A549 (cell line): Measurements from ENCODE around the gene SYT1. TPM values are rescaled to one million over a fixed set of nuclear protein-coding genes. Genes with fewer than 3 reads are reported as not detected.

Experiments
- ATAC-seq, 2 experiments: fragments of 200-7000 bp in 1 of 2; fragments of >200 bp in 1 of 2; cut with Nextera tagmentation in 1 of 2; cut with Tn5 transposase in 1 of 2; 3 replicates each; pipeline versions ENCODE4 v1.8.0 to v1.9.1; 2018 to 2020; ENCODE audit warnings: mild to moderate bottlenecking in 1 of 2, moderate library complexity in 1 of 2
- CTCF ChIA-PET: fragments of 300-600 bp; sonication (Branson Sonifier 250); formaldehyde crosslinking; extraction: SDS; loops from one replicate; lab custom pipeline; 2021; ENCODE audit warnings: antibody characterized with exemption, inconsistent platforms; lab: Yijun Ruan, JAX
- POLR2A ChIA-PET: fragments of 350-600 bp; formaldehyde crosslinking; extraction: SDS; loops from one replicate; lab custom pipeline; 2021; ENCODE audit warnings: antibody characterized with exemption, inconsistent platforms; lab: Yijun Ruan, JAX
- DNase-seq, 2 experiments: peaks; one replicate each; pipeline versions ENCODE4 v3.0.0 to v3.0.0-alpha.2; 2011 to 2016; ENCODE audit warnings: low read depth in 1 of 2, low spot score in 1 of 2
- FAIRE-seq: peaks from 2 replicates; lab custom pipeline; 2011; peaks lifted over from hg19 to GRCh38; lab: Jason Lieb, UNC
- H3K27ac ChIP-seq, 2 experiments: fragments of >200 bp; sonication (Bioruptor Twin); formaldehyde crosslinking; 3 replicates each; pipeline ENCODE4 v1.5.1; 2016 to 2017
- H3K4me1 ChIP-seq: fragments of >200 bp; sonication (Bioruptor Twin); formaldehyde crosslinking; 3 replicates; pipeline ENCODE4 v1.6.1; 2016
- H3K4me2 ChIP-seq: fragments of >200 bp; sonication (Bioruptor Twin); formaldehyde crosslinking; 3 replicates; pipeline ENCODE4 v1.6.1; 2016
- H3K4me3 ChIP-seq: fragments of >200 bp; sonication (Bioruptor Twin); formaldehyde crosslinking; 3 replicates; pipeline ENCODE4 v1.5.1; 2016
- H3K9me3 ChIP-seq: fragments of >200 bp; sonication (Bioruptor Twin); formaldehyde crosslinking; 3 replicates; pipeline ENCODE4 v1.6.1; 2016
- BCL3 ChIP-seq: fragments of >200 bp; sonication (Bioruptor Twin); formaldehyde crosslinking; IDR thresholded peaks from 3 replicates; pipeline ENCODE4 v1.6.1; 2016
- CBX8 ChIP-seq: fragments of 200-600 bp; sonication (generic); IDR thresholded peaks from 2 replicates; pipeline ENCODE4 v1.6.1; 2016
- CHD2 ChIP-seq: fragments of 150-350 bp; IDR thresholded peaks from 2 replicates; pipeline ENCODE4 v1.6.1; 2014; ENCODE audit warnings: low read length; ENCODE audit not compliant: partially characterized antibody
- CTCF ChIP-seq: fragments of >200 bp; sonication (Bioruptor Twin); formaldehyde crosslinking; IDR thresholded peaks from 3 replicates; pipeline ENCODE4 v1.5.1; 2016
- EHF ChIP-seq: fragments of 250-450 bp; sonication (Bioruptor Pico); IDR thresholded peaks from 2 replicates; pipeline ENCODE4 v1.5.0; 2020; ENCODE audit warnings: mild to moderate bottlenecking
- EHMT2 ChIP-seq: fragments of 200-600 bp; sonication (generic); IDR thresholded peaks from 2 replicates; pipeline ENCODE4 v1.6.1; 2016; ENCODE audit warnings: antibody characterized with exemption, low read depth, mild to moderate bottlenecking, moderate library complexity
- FOSB ChIP-seq: fragments of 250-450 bp; sonication (Bioruptor Pico); IDR thresholded peaks from 2 replicates; pipeline ENCODE4 v1.5.0; 2020; ENCODE audit warnings: mild to moderate bottlenecking, moderate library complexity
- HOXA7 ChIP-seq: fragments of 250-450 bp; sonication (Bioruptor Pico); IDR thresholded peaks from 2 replicates; pipeline ENCODE4 v1.5.0; 2020; ENCODE audit warnings: mild to moderate bottlenecking, moderate library complexity
- KDM5A ChIP-seq: fragments of 200-600 bp; sonication (generic); IDR thresholded peaks from 2 replicates; pipeline ENCODE4 v1.6.1; 2016; ENCODE audit warnings: antibody characterized with exemption, mild to moderate bottlenecking
- PBX3 ChIP-seq: IDR thresholded peaks from 2 replicates; pipeline ENCODE4 v1.6.1; 2012
- PHF8 ChIP-seq: fragments of 200-600 bp; sonication (generic); IDR thresholded peaks from 2 replicates; pipeline ENCODE4 v1.6.1; 2016; ENCODE audit warnings: low read depth, mild to moderate bottlenecking, antibody characterized with exemption, moderate library complexity, borderline replicate concordance
- POLR2A ChIP-seq: IDR thresholded peaks from 2 replicates; pipeline ENCODE4 v1.6.1; 2012; ENCODE audit warnings: mild to moderate bottlenecking, low read length
- RAD21 ChIP-seq, 2 experiments: fragments of >200 bp in 1 of 2; sonication (Bioruptor Twin) in 1 of 2; formaldehyde crosslinking in 1 of 2; IDR thresholded peaks in 1 of 2; conservative IDR thresholded peaks in 1 of 2; 2 replicates in 1 of 2; 3 replicates in 1 of 2; pipeline ENCODE4 v1.6.1; 2012 to 2018; ENCODE audit warnings: inconsistent platforms in 1 of 2
- SMC3 ChIP-seq: fragments of >200 bp; sonication (Bioruptor Twin); formaldehyde crosslinking; IDR thresholded peaks from 3 replicates; pipeline ENCODE4 v1.6.1; 2018; ENCODE audit warnings: inconsistent platforms
- TP53 ChIP-seq: fragments of 250-450 bp; sonication (Bioruptor Pico); IDR thresholded peaks from 2 replicates; pipeline ENCODE4 v1.5.0; 2021; ENCODE audit warnings: mild to moderate bottlenecking, moderate library complexity
- ZFP36 ChIP-seq: fragments of 450-650 bp; IDR thresholded peaks from 2 replicates; pipeline ENCODE4 v1.6.1; 2014; ENCODE audit warnings: borderline replicate concordance; ENCODE audit not compliant: partially characterized antibody
- WGBS: methylation state at CpG from one replicate; pipeline ENCODE4 v1.1.6; 2017; ENCODE audit errors: missing lambda C conversion rate; 5-methylcytosine and 5-hydroxymethylcytosine counted together
- polyA plus RNA-seq, 4 experiments: library from polyadenylated mRNA; depleted of rRNA in 3 of 4; stranded (reverse); fragments of >200 nt; fragmentation: RNase III in 1 of 4; extraction: RNeasy Plus Mini Kit Qiagen cat#74134 plus additional on column Dnase treatment in 1 of 4; gene quantifications; 2 replicates in 3 of 4; 3 replicates in 1 of 4; pipeline ENCODE4 v1.2.3, GENCODE V29; 2011 to 2017

Gene SYT1
- polyA plus RNA-seq, 2 of the 4 experiments (the other 2 are of a cell fraction): 11.7 to 39.6 TPM

GRCh38 chr12:79337662-79338290 is 473.2 kb downstream of the SYT1 start:
- Histone ChIP-seq H3K4me1 (peaks cover 13% of the 10 kb centered on the region; the same call in 1 of the 3 replicates), H3K9me3 (no peaks in the 10 kb centered on the region), H3K4me2 (no peak overlapping the region), H3K27ac (peak overlapping the region in 1 of 2 experiments; percentile 10; a peak in 1 of 6 replicates), H3K4me3 (no peak overlapping the region)
- FAIRE-seq (no peak), ATAC-seq (no peak), DNase-seq (no peak)
- ChIA-PET POLR2A (interaction anchor here (0.5 kb wide), 1 partner anchor 24 kb away, joined by 4 read pairs; no protein-coding TSS in a partner anchor), CTCF (no interaction called here)
- 87% methylated on average over 5 of the region's 5 CpGs for WGBS
- TF ChIP-seq CHD2 (no peak), POLR2A (no peak), EHMT2 (no peak), FOSB (no peak), TP53 (no peak)

DNA sequence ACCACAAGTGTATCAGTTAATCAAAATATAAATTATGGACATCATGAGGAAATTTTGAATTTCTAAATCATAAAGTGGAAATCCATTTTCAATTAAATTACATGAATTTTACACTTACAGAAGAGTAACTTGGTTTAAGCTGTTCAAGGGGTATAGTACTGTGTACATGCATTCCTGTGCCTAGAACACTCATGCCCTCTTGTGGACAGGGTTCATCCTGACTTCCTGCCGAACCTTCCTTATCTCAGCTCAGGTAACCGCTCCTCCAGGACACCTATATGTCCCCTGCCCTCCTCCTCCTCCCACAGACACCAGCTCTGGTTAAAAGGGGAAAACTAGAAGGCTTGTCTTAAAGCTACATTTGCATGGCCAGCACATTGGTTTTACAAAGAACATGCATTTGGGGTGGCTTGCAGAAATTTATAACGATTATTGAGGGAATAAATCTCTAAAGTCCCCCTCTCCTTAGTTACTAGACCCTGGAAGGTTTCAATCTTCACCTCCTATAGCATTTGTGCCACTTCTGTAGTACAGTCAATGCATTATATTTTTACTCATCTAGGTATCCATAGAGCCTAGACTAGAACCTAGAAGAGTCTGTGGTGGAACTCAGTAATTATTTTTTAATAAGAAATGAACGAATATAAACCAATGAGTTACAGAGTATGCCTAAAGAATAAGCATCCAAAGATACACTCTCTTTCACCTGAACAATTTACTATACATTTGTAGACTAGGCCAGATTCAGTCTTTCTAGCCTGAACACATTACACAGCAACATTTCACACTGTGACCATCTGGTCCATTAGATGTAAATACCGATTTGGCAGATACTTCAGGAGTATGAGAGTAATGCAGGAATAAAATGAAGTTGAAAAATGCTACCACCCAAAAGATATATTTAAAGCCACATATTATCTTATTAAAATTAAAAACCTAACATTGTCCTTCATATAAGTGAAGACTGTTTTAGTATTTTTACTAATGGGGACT is 480.6 kb downstream of the SYT1 start:
- H3K9me3 ChIP-seq: no peaks in the 10 kb centered on the region
- ChIA-PET CTCF (interaction anchor here (0.5 to 1.6 kb wide), 29 partner anchors 9 to 1343 kb away, joined by 3 to 8 read pairs (median 3); partner anchors contain the start of gene SYT1), POLR2A (interaction anchor here (0.7 kb wide), 1 partner anchor 480 kb away, joined by 3 read pairs; the partner anchor contains the start of gene SYT1)
- peaks cover 6% of the 10 kb centered on the region for H3K4me1 ChIP-seq
- H3K27ac ChIP-seq: peak overlapping the region; percentile 59 to 79; a peak in 5 of 6 replicates
- FAIRE-seq: peak; percentile 76
- DNase-seq: peak; percentile 49 to 86
- TF ChIP-seq SMC3 (peak; percentile 88), CTCF (peak; percentile 86), ZFP36 (no peak), RAD21 (conservative IDR thresholded peaks at IDR 0.05 in 1 of 2, IDR thresholded peaks at IDR 0.05 in 1 of 2) (peak; percentile 93 to 98), KDM5A (no peak)
- H3K4me3 ChIP-seq: no peak overlapping the region
- WGBS: 55% methylated on average over 5 of the region's 5 CpGs
- no peak overlapping the region for H3K4me2 ChIP-seq
- peak; percentile 94 to 99 for ATAC-seq

GRCh38 chr12:79347866-79348265 is 483.3 kb downstream of the SYT1 start:
- FAIRE-seq (no peak), ATAC-seq (no peak), DNase-seq (no peak)
- Histone ChIP-seq H3K4me1 (peaks cover 6% of the 10 kb centered on the region), H3K27ac (no peak overlapping the region), H3K9me3 (no peaks in the 10 kb centered on the region), H3K4me3 (no peak overlapping the region), H3K4me2 (no peak overlapping the region)
- 93% methylated on average over 1 of the region's 1 CpG for WGBS
- TF ChIP-seq TP53: no peak
- no peak for TF ChIP-seq BCL3
- TF ChIP-seq PHF8: no peak
- no peak for TF ChIP-seq HOXA7 (CRISPR knock-in tag)
- TF ChIP-seq EHF (CRISPR knock-in tag): no peak
- no peak for TF ChIP-seq CBX8
- TF ChIP-seq PBX3: no peak
- POLR2A ChIA-PET: no interaction called here
- CTCF ChIA-PET: interaction anchor here (1.1 kb wide), 1 partner anchor 12 kb away, joined by 3 read pairs; no protein-coding TSS in a partner anchor
